GM13976 (cell line): ENCODE results near the gene SLC6A11.
A peak's percentile ranks its signal among the peaks of the same experiment; 100 is the strongest.

Experiments used
- DNase-seq: peaks from one replicate; pipeline ENCODE4 v3.0.0; 2012; ENCODE audit warnings: low spot score
- CTCF ChIP-seq: IDR thresholded peaks from 2 replicates; pipeline ENCODE4 v1.5.1; 2012; ENCODE audit warnings: borderline replicate concordance, mild to moderate bottlenecking; ENCODE audit not compliant: insufficient read depth; ENCODE audit errors: extremely low read depth, missing control alignments, control extremely low read depth
- in situ Hi-C: fragments of 300-500 bp; cut with MboI; formaldehyde crosslinking; loops from one replicate; pipeline ENCODE4 v1.12.0; 2022; ENCODE audit warnings: low sequenced_read_pairs, mixed read lengths, inconsistent platforms; ENCODE audit not compliant: unreplicated experiment

SLC6A11 gene

GRCh38 chr3:10945683-10946287 lies 129.8 kb downstream of the SLC6A11 start:
- in situ Hi-C loops, result loop anchor here (25.0 kb wide), 1 partner anchor 392 kb away; no protein-coding TSS in a partner anchor
- peak; percentile 75 for TF ChIP-seq CTCF
- DNase-seq, result peak; percentile 81

GRCh38 chr3:10946526-10946925 lies 130.5 kb downstream of the SLC6A11 start:
- no peak for TF ChIP-seq CTCF
- in situ Hi-C loops, result loop anchor here (25.0 kb wide), 1 partner anchor 391 kb away; no protein-coding TSS in a partner anchor
- no peak for DNase-seq

DNA sequence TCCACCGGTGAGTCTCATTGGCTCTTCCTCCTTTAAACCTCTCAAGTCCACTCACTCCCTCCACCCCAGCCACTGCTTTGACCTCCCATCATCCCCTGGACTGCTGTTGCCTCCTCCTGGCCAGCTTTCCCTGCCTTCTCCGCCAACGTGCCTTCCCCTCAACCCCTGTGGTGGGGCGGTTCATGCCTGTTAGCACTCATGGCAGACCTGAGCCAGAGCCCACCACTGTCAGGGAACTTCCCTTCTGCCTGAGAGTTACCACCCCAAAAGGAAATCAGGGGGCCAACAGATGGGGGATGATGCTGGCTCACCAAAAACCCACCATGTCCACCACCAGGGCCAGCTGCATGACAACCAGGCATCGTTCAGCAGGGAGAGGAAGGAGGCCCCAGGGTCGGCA lies 132.3 kb downstream of the SLC6A11 start:
- no peak for TF ChIP-seq CTCF
- DNase-seq, result no peak
- in situ Hi-C loops, result loop anchor here (25.0 kb wide), 1 partner anchor 389 kb away; no protein-coding TSS in a partner anchor

DNA sequence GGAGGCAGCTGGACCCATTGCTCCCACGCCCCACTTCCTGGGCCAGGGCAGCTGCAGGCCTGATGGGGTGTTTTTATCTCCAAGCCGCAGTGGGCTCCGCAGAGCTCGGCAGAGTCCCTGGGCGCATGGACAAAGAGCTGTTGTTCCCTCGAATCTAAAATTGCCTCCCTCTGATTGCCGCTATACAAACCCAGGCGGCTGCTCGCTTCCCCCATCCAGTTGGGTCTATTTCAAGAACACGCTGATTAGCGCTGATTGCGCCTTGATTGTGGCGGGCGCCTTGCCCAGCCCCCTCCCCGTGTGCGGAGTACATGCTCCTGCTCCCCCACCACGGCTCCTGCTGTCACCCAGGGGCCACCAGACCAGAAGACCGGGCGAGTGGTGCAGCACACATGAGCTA lies 133.2 kb downstream of the SLC6A11 start:
- no peak for TF ChIP-seq CTCF
- no peak for DNase-seq
- in situ Hi-C loops, result loop anchor here (25.0 kb wide), 1 partner anchor 388 kb away; no protein-coding TSS in a partner anchor

DNA sequence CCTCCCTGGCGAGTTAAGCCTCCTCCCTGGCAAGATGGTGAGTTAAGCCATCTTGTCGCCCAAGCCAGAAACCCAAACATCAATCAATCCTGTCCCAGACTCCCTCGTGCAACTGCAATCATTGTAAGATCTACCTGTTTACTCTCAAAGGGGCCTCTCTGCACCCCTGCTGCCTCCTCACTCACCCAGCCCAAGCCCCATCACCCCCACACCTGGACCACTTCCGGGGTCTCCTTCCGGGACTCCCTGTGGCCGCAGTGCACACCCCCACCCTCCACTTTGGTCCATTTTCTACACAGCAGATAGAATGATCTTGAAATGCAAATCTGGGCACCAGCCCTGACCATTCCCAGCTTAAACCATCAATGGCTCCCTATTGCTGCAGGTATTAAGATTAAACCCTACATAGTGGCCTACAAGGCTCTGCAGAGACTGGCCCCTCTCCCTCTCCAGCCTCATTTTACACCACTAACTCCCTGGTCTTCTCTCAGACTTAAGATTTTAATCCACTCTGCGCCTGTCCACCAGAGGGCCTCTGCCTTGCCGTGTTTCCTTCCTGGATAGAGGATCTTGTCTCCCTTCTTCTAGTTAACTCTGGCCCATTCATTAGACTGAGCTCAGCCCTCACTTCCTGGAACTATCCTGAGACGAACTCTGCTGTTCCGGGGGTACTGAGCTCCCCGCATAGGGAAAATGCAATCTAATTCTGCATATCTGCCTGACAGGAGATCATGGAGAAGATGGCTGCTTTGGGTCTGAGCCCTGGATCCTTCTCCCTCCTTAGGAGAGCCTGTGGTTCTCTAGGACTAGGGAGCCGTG lies 134.7 kb downstream of the SLC6A11 start:
- peak; percentile 54 for DNase-seq
- TF ChIP-seq CTCF, result no peak
- in situ Hi-C loops, result no loop called here

DNA sequence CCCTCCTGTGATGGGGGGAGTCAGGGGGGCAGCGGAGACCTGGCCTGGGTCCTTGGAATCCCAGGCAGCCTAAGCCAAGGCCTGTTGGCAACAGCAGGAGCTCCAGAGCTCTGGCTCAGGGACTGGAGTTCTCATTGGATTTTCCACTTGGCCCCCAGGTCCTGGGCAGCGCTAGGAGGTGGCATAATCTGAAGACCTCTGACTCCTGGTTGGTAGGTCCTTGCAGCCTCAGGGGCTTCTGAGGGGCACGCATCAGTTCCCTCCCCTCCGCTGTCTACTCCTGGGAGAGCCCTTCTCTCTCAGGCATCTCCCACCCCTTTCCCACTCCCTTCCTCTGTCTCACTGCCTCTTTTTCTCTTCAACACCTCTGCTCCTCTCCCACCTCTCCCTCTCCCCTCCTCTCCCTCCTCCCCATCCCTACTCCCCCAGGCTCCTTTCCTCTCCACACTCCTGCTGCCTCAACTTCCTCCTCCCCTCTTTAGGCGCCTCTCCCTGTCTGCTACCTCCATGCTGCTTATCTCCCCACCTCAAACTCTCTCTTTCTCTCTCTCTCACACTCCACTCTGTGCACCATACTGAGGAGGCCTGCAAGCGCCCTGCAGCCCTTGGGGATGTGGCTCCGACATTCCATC lies 135.4 kb downstream of the SLC6A11 start:
- in situ Hi-C loops, result no loop called here
- TF ChIP-seq CTCF, result no peak
- DNase-seq, result no peak
